ENCODE data around the gene LRRN4CL. TPM values are rescaled to one million over a fixed set of nuclear protein-coding genes. Genes with fewer than 3 reads are reported as not detected.
A peak's percentile ranks its signal among the peaks of the same experiment; 100 is the strongest.

Gene LRRN4CL
- total and polyA plus RNA-seq, 2 of the 8 experiments (the other 6 are each of a cell fraction or from before 2014, with no cell fraction given), result 0.05 to 0.26 TPM

- 80% methylated on average over 30 of the region's 32 CpGs; no CpG with 5 or more reads in 1 of the 2 experiments for WGBS, 2 experiments (ENCODE audit: extremely low coverage in 1 of 2, insufficient coverage in 1 of 2, insufficient read length in 1 of 2, insufficient replicate concordance in 2 of 2, low coverage in 1 of 2, low lambda C conversion rate in 2 of 2, missing lambda C conversion rate in 1 of 2)
- no peak overlapping the region for H3K9ac ChIP-seq (replicated peaks in 1 of 4; ENCODE audit: extremely low read depth in 1 of 4, low read depth in 3 of 4, low read length in 3 of 4)
Observed at GRCh38 chr11:62646825-62647608, 42.3 kb downstream of the LRRN4CL start.

More at GRCh38 chr11:62646825-62647608, 42.3 kb downstream of the LRRN4CL start:
- no peaks in the 10 kb centered on the region; a peak in 2 of 7 replicates for H3K4me1 ChIP-seq (replicated peaks in 1 of 4; ENCODE audit: control insufficient read depth in 3 of 4, insufficient read depth in 4 of 4, low read length in 3 of 4)
- H3K18ac ChIP-seq (ENCODE audit: extremely low read depth, low read length), result no peak overlapping the region
- H3K23ac ChIP-seq (ENCODE audit: insufficient read length), result no peak overlapping the region
- peaks cover 5% of the 10 kb centered on the region; the same call in 1 of the 2 replicates for H3K23me2 ChIP-seq (ENCODE audit: low read depth, low read length)
- no peak overlapping the region for H2BK12ac ChIP-seq (ENCODE audit: low read depth, low read length)
- no peaks in the 10 kb centered on the region for H3K9me3 ChIP-seq (ENCODE audit: insufficient read depth in 2 of 2, low read depth in 1 of 2, low read length in 1 of 2)
- peaks cover 11 to 50% of the 10 kb centered on the region in 2 experiments for H3K79me2 ChIP-seq (ENCODE audit: control insufficient read depth in 1 of 2, insufficient read depth in 2 of 2, low read length in 2 of 2)
- H4K91ac ChIP-seq (replicated peaks; ENCODE audit: insufficient read length, low read length), result no peak overlapping the region
- peaks cover 0 to 28% (median 7%) of the 10 kb centered on the region in 4 experiments; a peak in 6 of 8 replicates for H3K36me3 ChIP-seq (ENCODE audit: control insufficient read depth in 2 of 4, insufficient read depth in 4 of 4, low read length in 3 of 4)
- no peak overlapping the region for H3K56ac ChIP-seq (replicated peaks; ENCODE audit: insufficient read length, low read depth, low read length)
- no peak overlapping the region for H2BK120ac ChIP-seq (replicated peaks; ENCODE audit: low read depth, low read length)
- no peak for TF ChIP-seq E2F6 (IDR thresholded peaks at IDR 0.05)
- no peak overlapping the region for H2BK15ac ChIP-seq (ENCODE audit: low read length)
- no peak overlapping the region for H3K4ac ChIP-seq (replicated peaks; ENCODE audit: insufficient read length, low read depth, low read length)
- H2BK20ac ChIP-seq (ENCODE audit: low read length), result no peak overlapping the region
- H3K79me1 ChIP-seq (ENCODE audit: low read depth, low read length), result peaks cover 10% of the 10 kb centered on the region
- H3K27ac ChIP-seq (ENCODE audit: low read depth, low read length), result no peak overlapping the region
- peaks cover 3 to 21% of the 10 kb centered on the region in 2 experiments for H4K20me1 ChIP-seq (replicated peaks in 1 of 2; ENCODE audit: control insufficient read depth in 1 of 2, insufficient read depth in 2 of 2, low read length in 2 of 2)
- no peak overlapping the region for H4K5ac ChIP-seq (ENCODE audit: insufficient read length, low read depth, low read length)
- DNase-seq (ENCODE audit: low read depth in 1 of 2, low spot score in 2 of 2) (no peak), FAIRE-seq (no peak)
- peak overlapping the region in 1 of 4 experiments; percentile 86; a peak in 4 of 8 replicates for H3K4me3 ChIP-seq (ENCODE audit: extremely low read depth in 1 of 4, insufficient read depth in 2 of 4, low read depth in 3 of 4, low read length in 4 of 4)
- ChIA-PET CTCF (ENCODE audit: partially characterized antibody) (interaction anchor here (0.8 to 2.0 kb wide), 7 partner anchors 18 to 122 kb away, joined by 3 to 12 read pairs (median 4); partner anchors contain the start of genes C11orf98 and CSKMT), POLR2A (ENCODE audit: partially characterized antibody) (interaction anchor here (0.5 to 50.4 kb wide), 15 partner anchors 10 to 208 kb away, joined by 3 to 2041 read pairs (median 6); partner anchors contain the start of genes B3GAT3, BSCL2, C11orf98 and CSKMT)
- no peaks in the 10 kb centered on the region for H3K27me3 ChIP-seq (replicated peaks in 1 of 4; ENCODE audit: control insufficient read depth in 3 of 4, extremely low read depth in 1 of 4, insufficient read depth in 3 of 4, low read length in 3 of 4)
- H2AK5ac ChIP-seq (ENCODE audit: low read depth, low read length), result no peak overlapping the region
- no peak overlapping the region for H2AFZ ChIP-seq (ENCODE audit: low read length)
- no peak overlapping the region; the same call in 1 of the 2 replicates for H4K8ac ChIP-seq (ENCODE audit: extremely low read depth, insufficient read depth, low read length)
- no peak overlapping the region for H3K14ac ChIP-seq (ENCODE audit: insufficient read length)
- H2BK5ac ChIP-seq (ENCODE audit: low read depth, low read length), result no peak overlapping the region
- H3K4me2 ChIP-seq (ENCODE audit: insufficient read depth in 1 of 2, low read depth in 2 of 2, low read length in 2 of 2), result peak overlapping the region; percentile 20 to 35; a peak in 3 of 4 replicates

Measured in H1 (cell line).